H1 (cell line): ENCODE data around the gene DNAJC2. TPM values are rescaled to one million over a fixed set of nuclear protein-coding genes. Genes with fewer than 3 reads are reported as not detected.

ENCODE experiments used
- polyA plus RNA-seq, 7 experiments: library from polyadenylated mRNA; depleted of rRNA in 3 of 7; stranded (reverse) in 5 of 7; unstranded in 2 of 7; fragments of >200 nt in 5 of 7; fragments of 200-250 nt in 2 of 7; gene quantifications; 1 replicate in 5 of 7; 2 replicates in 1 of 7; 4 replicates in 1 of 7; pipeline versions ENCODE4 v1.2.1 to v1.2.3, GENCODE V29; 2011 to 2013; ENCODE audit warnings: missing spikeins in 2 of 7, mixed read lengths in 2 of 7
- total RNA-seq: library from RNA; stranded (reverse); fragmentation: NEBNext Ultra II Directional; extraction: Animal tissue kit (Norgen Biotek cat#: 25700); gene quantifications from 2 replicates; pipeline ENCODE4 v1.2.1, GENCODE V29; 2021
- TF ChIP-seq, protein P1 (sequence below): fragments of 300-600 bp; sonication (generic); IDR thresholded peaks from 2 replicates; pipeline ENCODE4 v1.7.1; 2012; ENCODE audit warnings: low read length, moderate library complexity, mild to moderate bottlenecking, inconsistent platforms; ENCODE audit not compliant: insufficient replicate concordance

DNAJC2 gene
- total and polyA plus RNA-seq, 2 of the 8 experiments (the other 6 are each of a cell fraction or from before 2014, with no cell fraction given), result 9.8 to 42.2 TPM

DNA sequence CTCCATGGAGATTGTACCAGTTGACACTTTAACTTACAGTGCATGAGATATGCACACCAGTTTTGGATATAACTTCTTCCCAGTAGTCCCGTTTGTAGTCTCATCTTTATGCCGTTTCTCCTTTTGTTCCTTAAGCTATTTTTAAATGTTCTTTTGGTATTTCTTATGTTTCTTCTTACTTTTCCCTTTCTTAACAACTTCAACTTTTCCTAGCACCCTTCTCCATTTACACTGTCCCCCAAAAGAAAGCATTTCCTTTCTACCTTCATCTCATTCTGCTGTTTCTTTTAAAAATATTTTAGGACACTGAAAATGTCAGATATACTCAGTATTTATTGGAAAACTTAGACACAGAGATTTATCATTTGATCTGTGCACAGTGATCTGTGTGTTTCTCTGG, 4.4 kb upstream of the DNAJC2 start (continued):
- TF ChIP-seq, protein P1, sequence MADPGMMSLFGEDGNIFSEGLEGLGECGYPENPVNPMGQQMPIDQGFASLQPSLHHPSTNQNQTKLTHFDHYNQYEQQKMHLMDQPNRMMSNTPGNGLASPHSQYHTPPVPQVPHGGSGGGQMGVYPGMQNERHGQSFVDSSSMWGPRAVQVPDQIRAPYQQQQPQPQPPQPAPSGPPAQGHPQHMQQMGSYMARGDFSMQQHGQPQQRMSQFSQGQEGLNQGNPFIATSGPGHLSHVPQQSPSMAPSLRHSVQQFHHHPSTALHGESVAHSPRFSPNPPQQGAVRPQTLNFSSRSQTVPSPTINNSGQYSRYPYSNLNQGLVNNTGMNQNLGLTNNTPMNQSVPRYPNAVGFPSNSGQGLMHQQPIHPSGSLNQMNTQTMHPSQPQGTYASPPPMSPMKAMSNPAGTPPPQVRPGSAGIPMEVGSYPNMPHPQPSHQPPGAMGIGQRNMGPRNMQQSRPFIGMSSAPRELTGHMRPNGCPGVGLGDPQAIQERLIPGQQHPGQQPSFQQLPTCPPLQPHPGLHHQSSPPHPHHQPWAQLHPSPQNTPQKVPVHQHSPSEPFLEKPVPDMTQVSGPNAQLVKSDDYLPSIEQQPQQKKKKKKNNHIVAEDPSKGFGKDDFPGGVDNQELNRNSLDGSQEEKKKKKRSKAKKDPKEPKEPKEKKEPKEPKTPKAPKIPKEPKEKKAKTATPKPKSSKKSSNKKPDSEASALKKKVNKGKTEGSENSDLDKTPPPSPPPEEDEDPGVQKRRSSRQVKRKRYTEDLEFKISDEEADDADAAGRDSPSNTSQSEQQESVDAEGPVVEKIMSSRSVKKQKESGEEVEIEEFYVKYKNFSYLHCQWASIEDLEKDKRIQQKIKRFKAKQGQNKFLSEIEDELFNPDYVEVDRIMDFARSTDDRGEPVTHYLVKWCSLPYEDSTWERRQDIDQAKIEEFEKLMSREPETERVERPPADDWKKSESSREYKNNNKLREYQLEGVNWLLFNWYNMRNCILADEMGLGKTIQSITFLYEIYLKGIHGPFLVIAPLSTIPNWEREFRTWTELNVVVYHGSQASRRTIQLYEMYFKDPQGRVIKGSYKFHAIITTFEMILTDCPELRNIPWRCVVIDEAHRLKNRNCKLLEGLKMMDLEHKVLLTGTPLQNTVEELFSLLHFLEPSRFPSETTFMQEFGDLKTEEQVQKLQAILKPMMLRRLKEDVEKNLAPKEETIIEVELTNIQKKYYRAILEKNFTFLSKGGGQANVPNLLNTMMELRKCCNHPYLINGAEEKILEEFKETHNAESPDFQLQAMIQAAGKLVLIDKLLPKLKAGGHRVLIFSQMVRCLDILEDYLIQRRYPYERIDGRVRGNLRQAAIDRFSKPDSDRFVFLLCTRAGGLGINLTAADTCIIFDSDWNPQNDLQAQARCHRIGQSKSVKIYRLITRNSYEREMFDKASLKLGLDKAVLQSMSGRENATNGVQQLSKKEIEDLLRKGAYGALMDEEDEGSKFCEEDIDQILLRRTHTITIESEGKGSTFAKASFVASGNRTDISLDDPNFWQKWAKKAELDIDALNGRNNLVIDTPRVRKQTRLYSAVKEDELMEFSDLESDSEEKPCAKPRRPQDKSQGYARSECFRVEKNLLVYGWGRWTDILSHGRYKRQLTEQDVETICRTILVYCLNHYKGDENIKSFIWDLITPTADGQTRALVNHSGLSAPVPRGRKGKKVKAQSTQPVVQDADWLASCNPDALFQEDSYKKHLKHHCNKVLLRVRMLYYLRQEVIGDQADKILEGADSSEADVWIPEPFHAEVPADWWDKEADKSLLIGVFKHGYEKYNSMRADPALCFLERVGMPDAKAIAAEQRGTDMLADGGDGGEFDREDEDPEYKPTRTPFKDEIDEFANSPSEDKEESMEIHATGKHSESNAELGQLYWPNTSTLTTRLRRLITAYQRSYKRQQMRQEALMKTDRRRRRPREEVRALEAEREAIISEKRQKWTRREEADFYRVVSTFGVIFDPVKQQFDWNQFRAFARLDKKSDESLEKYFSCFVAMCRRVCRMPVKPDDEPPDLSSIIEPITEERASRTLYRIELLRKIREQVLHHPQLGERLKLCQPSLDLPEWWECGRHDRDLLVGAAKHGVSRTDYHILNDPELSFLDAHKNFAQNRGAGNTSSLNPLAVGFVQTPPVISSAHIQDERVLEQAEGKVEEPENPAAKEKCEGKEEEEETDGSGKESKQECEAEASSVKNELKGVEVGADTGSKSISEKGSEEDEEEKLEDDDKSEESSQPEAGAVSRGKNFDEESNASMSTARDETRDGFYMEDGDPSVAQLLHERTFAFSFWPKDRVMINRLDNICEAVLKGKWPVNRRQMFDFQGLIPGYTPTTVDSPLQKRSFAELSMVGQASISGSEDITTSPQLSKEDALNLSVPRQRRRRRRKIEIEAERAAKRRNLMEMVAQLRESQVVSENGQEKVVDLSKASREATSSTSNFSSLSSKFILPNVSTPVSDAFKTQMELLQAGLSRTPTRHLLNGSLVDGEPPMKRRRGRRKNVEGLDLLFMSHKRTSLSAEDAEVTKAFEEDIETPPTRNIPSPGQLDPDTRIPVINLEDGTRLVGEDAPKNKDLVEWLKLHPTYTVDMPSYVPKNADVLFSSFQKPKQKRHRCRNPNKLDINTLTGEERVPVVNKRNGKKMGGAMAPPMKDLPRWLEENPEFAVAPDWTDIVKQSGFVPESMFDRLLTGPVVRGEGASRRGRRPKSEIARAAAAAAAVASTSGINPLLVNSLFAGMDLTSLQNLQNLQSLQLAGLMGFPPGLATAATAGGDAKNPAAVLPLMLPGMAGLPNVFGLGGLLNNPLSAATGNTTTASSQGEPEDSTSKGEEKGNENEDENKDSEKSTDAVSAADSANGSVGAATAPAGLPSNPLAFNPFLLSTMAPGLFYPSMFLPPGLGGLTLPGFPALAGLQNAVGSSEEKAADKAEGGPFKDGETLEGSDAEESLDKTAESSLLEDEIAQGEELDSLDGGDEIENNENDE, result no peak
